Natural killer cell (primary cell): Measurements from ENCODE around the gene FATE1. TPM values are rescaled to one million over a fixed set of nuclear protein-coding genes. Genes with fewer than 3 reads are reported as not detected.

Experiments
- ATAC-seq, 3 donors: fragments of 150-1000 bp in 2 of 3; fragments of 200-7000 bp in 1 of 3; cut with Tn5 transposase; 1 replicate in 1 of 3; 2 replicates in 2 of 3; pipeline ENCODE4 v1.10.0; 2021; ENCODE audit warnings: mild to moderate bottlenecking in 2 of 3, moderate library complexity in 2 of 3
- DNase-seq, 2 donors: peaks; one replicate each; pipeline versions ENCODE4 v3.0.0 to v3.0.0-alpha.2; 2013 to 2021; ENCODE audit warnings: mixed read lengths in 1 of 2
- H3K27ac ChIP-seq: one replicate; pipeline ENCODE4 v1.5.1; 2013; ENCODE audit warnings: mild to moderate bottlenecking, low read length
- H3K27me3 ChIP-seq: one replicate; pipeline ENCODE4 v1.6.1; 2013; ENCODE audit warnings: low read length; ENCODE audit not compliant: control insufficient read depth, insufficient read depth
- H3K36me3 ChIP-seq: one replicate; pipeline ENCODE4 v1.6.1; 2013; ENCODE audit warnings: low read length; ENCODE audit not compliant: control insufficient read depth, insufficient read depth
- H3K4me1 ChIP-seq: one replicate; pipeline ENCODE4 v1.6.1; 2013; ENCODE audit warnings: low read length; ENCODE audit not compliant: control insufficient read depth, insufficient read depth
- H3K4me3 ChIP-seq: one replicate; pipeline ENCODE4 v1.5.1; 2013; ENCODE audit warnings: low read length
- H3K9me3 ChIP-seq: one replicate; pipeline ENCODE4 v1.6.1; 2013; ENCODE audit warnings: low read length; ENCODE audit not compliant: control insufficient read depth, insufficient read depth
- H3K27ac Mint-ChIP-seq, 2 donors: one replicate each; pipeline ENCODE4 v1.8.0; 2022; ENCODE audit warnings: mild to moderate bottlenecking in 2 of 2, mixed read lengths in 2 of 2, moderate library complexity in 1 of 2
- H3K27me3 Mint-ChIP-seq, 2 donors: one replicate each; pipeline ENCODE4 v1.8.0; 2022; ENCODE audit warnings: low read depth in 2 of 2, mixed read lengths in 2 of 2
- H3K36me3 Mint-ChIP-seq: one replicate; pipeline ENCODE4 v1.8.0; 2022; ENCODE audit warnings: mixed read lengths
- H3K4me1 Mint-ChIP-seq, 2 donors: one replicate each; pipeline ENCODE4 v1.8.0; 2022; ENCODE audit warnings: mixed read lengths in 2 of 2
- H3K4me3 Mint-ChIP-seq: one replicate; pipeline ENCODE4 v1.8.0; 2022; ENCODE audit warnings: mild to moderate bottlenecking, moderate library complexity, mixed read lengths
- H3K9me3 Mint-ChIP-seq, 2 donors: one replicate each; pipeline ENCODE4 v1.8.0; 2022; ENCODE audit warnings: mixed read lengths in 2 of 2
- CTCF ChIP-seq: fragments of 200-600 bp; IDR thresholded peaks from one replicate; pipeline ENCODE4 v1.8.0; 2022; ENCODE audit warnings: antibody characterized with exemption
- WGBS: methylation state at CpG from one replicate; pipeline ENCODE4 v1.1.7; 2013; ENCODE audit warnings: missing lambda C conversion rate; ENCODE audit not compliant: insufficient coverage; 5-methylcytosine and 5-hydroxymethylcytosine counted together
- intact Hi-C: fragments of 100-400 bp; cut with micrococcal nuclease; formaldehyde crosslinking; loops from one replicate; pipeline ENCODE4 v1.14.2; 2022
- total RNA-seq, 4 donors: library from RNA; stranded (reverse); fragments of 120-200 nt in 1 of 4; gene quantifications; one replicate each; pipeline versions ENCODE4 v1.2.3 to v1.2.4, GENCODE V29; 2013 to 2022

Gene FATE1
- total RNA-seq, 3 donors from 2014 or later (not counting 1 experiment from before 2014, with no cell fraction given), result not detected

GRCh38 chrX:151763711-151764110 is 47.9 kb downstream of the FATE1 start:
- no peak for DNase-seq
- Histone ChIP-seq H3K36me3 (no peaks in the 10 kb centered on the region), H3K27me3 (no peaks in the 10 kb centered on the region), H3K4me1 (no peaks in the 10 kb centered on the region), H3K9me3 (no peaks in the 10 kb centered on the region), H3K27ac (no peak overlapping the region), H3K4me3 (no peak overlapping the region)
- intact Hi-C loops, result no loop called here
- ATAC-seq, result no peak
- 83% methylated on average over 8 of the region's 8 CpGs for WGBS
- Mint-ChIP-seq H3K9me3 (no peaks in the 10 kb centered on the region), H3K4me1 (no peaks in the 10 kb centered on the region), H3K36me3 (no peaks in the 10 kb centered on the region), H3K27ac (no peak overlapping the region), H3K27me3 (peaks cover 0 to 11% of the 10 kb centered on the region in 2 donors), H3K4me3 (no peak overlapping the region)
- no peak for TF ChIP-seq CTCF

- Mint-ChIP-seq H3K27ac (no peak overlapping the region), H3K27me3 (peaks cover 0 to 11% of the 10 kb centered on the region in 2 donors), H3K4me3 (no peak overlapping the region), H3K9me3 (no peaks in the 10 kb centered on the region), H3K4me1 (no peaks in the 10 kb centered on the region), H3K36me3 (no peaks in the 10 kb centered on the region)
- ATAC-seq, result no peak
- H3K36me3 ChIP-seq, result no peaks in the 10 kb centered on the region
- H3K27ac ChIP-seq, result no peak overlapping the region
- no peaks in the 10 kb centered on the region for H3K4me1 ChIP-seq
- no peak for DNase-seq
- WGBS, result 94% methylated on average over 2 of the region's 2 CpGs
- no peak overlapping the region for H3K4me3 ChIP-seq
- no peaks in the 10 kb centered on the region for H3K9me3 ChIP-seq
- intact Hi-C loops, result no loop called here
- TF ChIP-seq CTCF, result no peak
- H3K27me3 ChIP-seq, result no peaks in the 10 kb centered on the region
Measured at GRCh38 chrX:151765026-151765425, 49.2 kb downstream of the FATE1 start.

- H3K4me3 ChIP-seq, result no peak overlapping the region
- ATAC-seq (no peak), DNase-seq (no peak)
- H3K36me3 ChIP-seq, result no peaks in the 10 kb centered on the region
- no peaks in the 10 kb centered on the region for H3K9me3 Mint-ChIP-seq
- intact Hi-C loops, result no loop called here
- no peak overlapping the region for H3K27ac Mint-ChIP-seq
- no peaks in the 10 kb centered on the region for H3K9me3 ChIP-seq
- H3K27me3 ChIP-seq, result no peaks in the 10 kb centered on the region
- TF ChIP-seq CTCF, result no peak
- no peak overlapping the region for H3K4me3 Mint-ChIP-seq
- 100% methylated on average over 3 of the region's 3 CpGs for WGBS
- H3K4me1 Mint-ChIP-seq, result no peaks in the 10 kb centered on the region
- H3K27me3 Mint-ChIP-seq, result no peaks in the 10 kb centered on the region
- H3K4me1 ChIP-seq, result no peaks in the 10 kb centered on the region
- no peaks in the 10 kb centered on the region for H3K36me3 Mint-ChIP-seq
- H3K27ac ChIP-seq, result no peak overlapping the region
Measured at GRCh38 chrX:151771726-151772125, 55.9 kb downstream of the FATE1 start.

Other genes with a start within 250 kb of the FATE1 start
- not detected for gene PASD1, start 152.4 kb upstream of the FATE1 start, total RNA-seq
- gene PRRG3, start 20.6 kb upstream of the FATE1 start, total RNA-seq, result not detected
- gene CNGA2, start 18.7 kb downstream of the FATE1 start, total RNA-seq, result not detected
- not detected for gene MAGEA4, start 196.9 kb downstream of the FATE1 start, total RNA-seq